ENCODE results near the gene ZNF212. TPM values are rescaled to one million over a fixed set of nuclear protein-coding genes. Genes with fewer than 3 reads are reported as not detected.

ZNF212 gene
- polyA plus RNA-seq, 4 donors, result 15.5 to 21.2 (median 18.0) TPM

DNA sequence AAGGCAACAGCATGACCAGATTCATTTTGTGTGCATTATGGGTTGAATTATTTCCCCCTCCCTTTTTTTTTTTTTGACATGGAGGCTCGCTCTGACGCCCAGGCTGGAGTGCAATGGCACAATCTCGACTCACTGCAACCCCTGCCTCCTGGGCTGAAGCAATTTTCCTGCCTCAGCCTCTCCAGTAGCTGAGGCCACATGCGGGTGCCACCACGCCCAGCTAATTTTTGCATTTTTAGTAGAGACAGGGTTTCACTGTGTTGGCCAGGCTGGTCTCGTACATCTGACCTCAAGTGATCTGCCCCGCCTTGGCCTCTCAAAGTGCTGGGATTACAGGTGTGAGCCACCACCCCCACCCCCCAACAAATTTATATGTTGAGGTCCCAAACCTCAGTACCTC is 64.6 kb downstream of the ZNF212 start:
- no peak for DNase-seq (ENCODE audit: low read depth in 4 of 4, low spot score in 3 of 4)

Other genes starting within 250 kb of the ZNF212 start
- gene PDIA4, start 211.1 kb upstream of the ZNF212 start, polyA plus RNA-seq (ENCODE audit: insufficient read length in 4 of 4), result 100 to 1,000 TPM; 136 to 199 (median 184) TPM
- 10 to 100 TPM in 2 of 4 donors, 1 to 10 TPM in 2; 7.3 to 11.1 (median 9.9) TPM for gene ZNF786, start 148.9 kb upstream of the ZNF212 start, polyA plus RNA-seq (ENCODE audit: insufficient read length in 4 of 4)
- 1 to 10 TPM; 6.2 to 7.6 (median 7.0) TPM for gene ZNF425, start 113.3 kb upstream of the ZNF212 start, polyA plus RNA-seq (ENCODE audit: insufficient read length in 4 of 4)
- 10 to 100 TPM; 13.1 to 15.4 (median 14.4) TPM for gene ZNF398, start 92.2 kb upstream of the ZNF212 start, polyA plus RNA-seq (ENCODE audit: insufficient read length in 4 of 4)
- gene ZNF282, start 44.1 kb upstream of the ZNF212 start, polyA plus RNA-seq (ENCODE audit: insufficient read length in 4 of 4), result 10 to 100 TPM; 24.2 to 31.5 (median 26.6) TPM
- 10 to 100 TPM; 11.3 to 18.5 (median 14.4) TPM for gene ZNF783, start 22.5 kb downstream of the ZNF212 start, polyA plus RNA-seq (ENCODE audit: insufficient read length in 4 of 4)
- gene ZNF777, start 221.4 kb downstream of the ZNF212 start, polyA plus RNA-seq (ENCODE audit: insufficient read length in 4 of 4), result 10 to 100 TPM; 13.6 to 16.3 (median 14.1) TPM

Measured in left renal pelvis (tissue), 4 donors.